GM19351 (cell line): Measurements from ENCODE around the gene BLOC1S1.
"Not testable (repeated sequence)": the region's sequence is repeated elsewhere in the genome, so short reads cannot be mapped to it uniquely, and the experiment has no call there.

Experiments used
- ATAC-seq: cut with Tn5 transposase; IDR thresholded peaks from one replicate; pipeline ENCODE4 v1.9.1; 2021; ENCODE audit warnings: mild to moderate bottlenecking, moderate library complexity; ENCODE audit not compliant: unreplicated experiment

BLOC1S1 gene

DNA sequence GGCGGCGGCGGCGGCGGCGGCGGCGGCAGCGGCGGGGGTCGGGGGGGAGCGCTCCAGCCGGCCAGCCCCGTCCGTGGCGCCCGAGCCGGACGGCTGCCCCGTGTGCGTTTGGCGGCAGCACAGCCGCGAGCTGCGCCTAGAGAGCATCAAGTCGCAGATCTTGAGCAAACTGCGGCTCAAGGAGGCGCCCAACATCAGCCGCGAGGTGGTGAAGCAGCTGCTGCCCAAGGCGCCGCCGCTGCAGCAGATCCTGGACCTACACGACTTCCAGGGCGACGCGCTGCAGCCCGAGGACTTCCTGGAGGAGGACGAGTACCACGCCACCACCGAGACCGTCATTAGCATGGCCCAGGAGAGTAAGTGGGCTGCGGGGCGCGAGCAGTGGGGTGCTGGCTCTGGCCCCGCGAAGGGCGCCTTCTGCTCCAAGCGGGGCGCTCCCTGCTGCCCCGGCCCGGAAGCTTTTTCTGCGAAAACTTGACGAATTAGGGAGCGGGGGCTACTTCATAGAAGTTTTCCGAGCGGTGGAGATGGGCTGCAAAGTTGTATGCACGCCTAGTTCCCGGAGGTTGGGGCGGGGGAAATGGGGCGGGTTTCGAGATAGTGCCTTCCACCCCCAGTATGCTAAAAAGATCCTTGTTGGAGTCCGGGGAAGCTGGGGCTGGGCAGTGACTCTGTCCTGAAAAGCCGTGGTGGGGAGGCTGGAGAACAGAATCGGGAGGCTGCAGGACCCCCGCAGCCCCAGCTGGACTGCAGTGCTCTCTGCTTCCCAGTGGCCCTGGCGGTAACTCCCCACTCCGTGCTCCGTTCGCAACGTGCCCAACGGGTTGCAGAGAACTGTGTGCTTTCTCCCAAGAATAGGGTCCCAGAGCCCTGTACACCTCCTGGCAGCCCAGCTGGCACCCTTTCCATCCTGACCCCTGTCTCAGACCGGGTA is 27.8 kb downstream of the BLOC1S1 start:
- peak; percentile 53 for ATAC-seq

DNA sequence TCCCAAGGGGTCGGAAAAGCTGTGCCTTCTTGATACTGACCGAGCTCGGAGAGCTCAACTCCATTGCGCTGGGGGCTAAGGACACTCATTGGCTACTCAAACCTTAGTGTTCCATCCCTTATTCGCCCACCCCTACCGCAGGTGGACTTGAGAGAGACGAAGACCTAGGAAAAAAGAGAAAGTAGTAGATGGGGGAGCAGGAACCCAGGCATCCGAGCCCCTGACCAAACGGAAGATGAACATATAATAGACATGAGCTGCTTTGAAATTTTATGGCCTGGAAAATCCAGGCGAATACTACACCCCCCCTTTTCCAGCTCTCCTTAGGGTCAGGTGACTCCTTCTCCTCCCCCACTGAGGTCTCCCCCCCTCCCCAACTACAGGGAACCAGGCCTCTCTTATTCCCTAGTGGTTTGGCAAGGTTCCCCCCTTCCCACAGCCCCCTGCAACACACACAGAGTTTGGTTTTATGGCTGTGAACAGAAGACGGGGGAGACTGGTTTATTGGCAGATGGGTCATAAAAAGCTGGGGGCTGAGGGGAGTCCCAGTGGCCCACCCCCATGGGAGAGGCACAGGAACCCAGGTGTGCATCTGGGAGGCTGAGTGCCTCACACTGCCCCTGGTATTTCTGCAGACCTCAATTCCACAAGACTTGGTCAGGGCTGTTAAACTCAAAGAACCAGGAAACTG is 28.6 kb downstream of the BLOC1S1 start:
- no peak for ATAC-seq

DNA sequence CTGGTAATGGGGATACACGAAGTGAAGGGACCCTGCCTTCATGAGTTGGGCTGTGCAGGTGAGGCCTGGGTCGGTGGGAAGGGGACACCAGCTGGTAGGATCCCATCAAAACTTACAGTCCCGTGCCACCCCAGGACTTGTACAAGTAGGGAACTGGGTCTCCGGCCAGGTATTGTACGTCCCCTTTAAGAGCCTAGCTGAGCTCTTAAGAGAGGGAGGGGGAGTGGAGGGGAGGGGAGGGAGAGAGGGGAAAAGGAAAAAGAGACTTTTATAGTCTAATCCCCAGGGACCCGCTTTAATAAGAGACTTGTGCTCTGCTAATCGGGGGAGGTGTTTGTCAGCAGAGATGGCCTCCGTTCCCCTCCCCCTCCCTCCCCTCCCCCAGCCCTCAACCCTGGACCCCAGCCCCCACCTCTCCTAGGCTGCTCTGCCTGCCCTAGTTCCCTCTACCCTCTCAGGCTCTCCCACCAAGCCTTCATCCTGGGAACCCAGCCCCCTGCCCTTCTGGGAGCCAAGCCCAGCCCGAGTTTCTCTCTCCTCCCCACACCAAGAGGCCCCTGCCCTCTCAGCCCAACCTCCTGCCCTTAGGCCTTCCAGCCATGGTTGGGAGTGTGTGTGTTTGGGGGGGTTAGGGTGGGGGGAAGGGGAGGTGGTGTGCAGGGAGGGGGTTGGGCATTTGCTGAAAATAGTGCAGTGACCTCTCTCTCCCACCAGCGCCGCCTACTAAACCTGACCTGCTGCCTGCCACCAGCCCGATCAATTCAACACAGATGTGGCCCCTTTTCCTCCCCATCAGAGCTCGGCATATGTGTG is 29.7 kb downstream of the BLOC1S1 start:
- ATAC-seq = no peak

DNA sequence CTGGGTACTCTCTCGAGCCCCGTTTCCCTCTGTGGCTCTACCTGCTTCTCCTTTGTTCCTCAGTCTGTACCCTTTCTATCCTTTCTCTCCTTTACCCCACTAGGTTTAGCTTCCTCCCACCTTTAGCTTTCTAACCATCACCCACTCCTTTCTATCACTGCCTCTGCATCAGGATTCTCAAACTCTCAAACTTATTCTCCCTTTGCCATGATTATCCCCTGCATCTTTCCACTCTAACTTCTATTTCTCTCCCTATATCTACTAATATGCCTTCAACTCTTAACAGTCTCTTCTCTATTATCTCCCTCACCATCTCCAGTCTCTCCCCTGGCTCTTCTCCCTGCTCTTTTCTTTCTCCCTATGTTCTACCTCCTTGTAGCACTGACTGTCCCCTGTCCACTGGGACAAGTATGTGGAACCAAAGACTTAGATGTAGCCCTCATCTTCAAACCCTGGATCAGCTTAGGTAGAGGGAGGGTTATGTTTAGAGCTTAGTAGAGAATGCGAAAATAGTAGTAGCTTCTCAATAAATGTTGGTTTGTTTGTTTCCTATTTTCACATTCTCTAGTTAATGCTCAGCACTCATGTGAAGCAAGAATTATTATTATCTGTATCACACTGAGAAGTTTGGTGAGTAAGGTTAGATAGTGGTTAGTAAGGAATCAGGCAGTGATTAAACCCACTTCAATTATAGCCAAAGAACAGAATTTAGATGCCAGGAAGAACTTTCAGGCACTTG is 30.5 kb downstream of the BLOC1S1 start:
- no peak for ATAC-seq

DNA sequence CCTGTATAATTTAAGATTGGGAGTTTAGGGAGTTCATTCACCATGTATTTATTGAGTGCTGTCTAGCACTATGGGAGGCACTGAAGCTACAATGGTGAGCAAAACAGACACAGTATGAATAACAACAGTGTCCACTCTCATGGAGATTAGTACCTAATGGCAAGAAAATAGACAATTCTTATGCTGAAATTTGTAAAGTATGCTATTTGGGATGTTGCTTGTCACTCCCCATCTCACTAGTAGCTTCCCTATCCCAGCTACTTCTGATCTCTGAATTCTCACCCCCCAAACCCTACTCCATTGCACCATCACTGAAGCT is 31.0 kb downstream of the BLOC1S1 start:
- no peak for ATAC-seq

DNA sequence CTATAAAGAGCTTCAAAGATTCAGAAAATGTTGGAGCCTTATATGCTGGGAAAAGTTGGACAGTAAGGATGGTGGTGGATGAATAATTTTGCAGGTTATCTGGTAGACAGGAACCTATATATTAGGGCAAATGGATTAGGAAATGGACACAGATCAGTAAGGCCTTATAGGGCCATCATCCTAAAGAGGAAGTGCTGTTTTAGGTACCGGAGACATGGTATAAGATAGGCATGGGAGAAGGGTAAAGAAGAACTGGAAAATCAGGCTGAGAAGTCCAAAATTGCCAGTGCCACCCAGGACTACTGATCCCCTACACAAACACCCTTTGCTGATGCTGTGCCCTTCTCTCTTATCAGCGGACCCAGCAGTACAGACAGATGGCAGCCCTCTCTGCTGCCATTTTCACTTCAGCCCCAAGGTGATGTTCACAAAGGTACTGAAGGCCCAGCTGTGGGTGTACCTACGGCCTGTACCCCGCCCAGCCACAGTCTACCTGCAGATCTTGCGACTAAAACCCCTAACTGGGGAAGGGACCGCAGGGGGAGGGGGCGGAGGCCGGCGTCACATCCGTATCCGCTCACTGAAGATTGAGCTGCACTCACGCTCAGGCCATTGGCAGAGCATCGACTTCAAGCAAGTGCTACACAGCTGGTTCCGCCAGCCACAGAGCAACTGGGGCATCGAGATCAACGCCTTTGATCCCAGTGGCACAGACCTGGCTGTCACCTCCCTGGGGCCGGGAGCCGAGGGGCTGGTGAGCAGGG is 32.6 kb downstream of the BLOC1S1 start:
- ATAC-seq = no peak

DNA sequence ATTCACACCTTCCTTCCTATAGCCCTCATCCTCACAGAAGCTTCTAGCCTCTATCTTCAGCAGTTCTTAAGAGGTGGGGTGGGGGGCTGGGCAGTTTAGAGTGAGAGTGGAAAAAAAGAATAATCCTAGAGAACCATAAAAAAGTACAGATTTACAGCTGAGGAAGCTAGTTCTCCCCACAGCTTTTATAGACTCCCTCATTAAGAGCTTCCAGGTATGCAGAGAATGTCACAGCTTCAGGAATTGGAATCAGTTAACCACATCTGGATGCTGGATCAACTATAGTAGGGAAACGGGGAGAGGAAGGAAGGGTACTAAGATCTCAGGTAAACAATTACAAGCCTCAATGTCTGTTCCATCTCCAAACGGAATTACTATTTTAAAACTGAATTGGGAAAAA is 39.4 kb downstream of the BLOC1S1 start:
- no peak for ATAC-seq

DNA sequence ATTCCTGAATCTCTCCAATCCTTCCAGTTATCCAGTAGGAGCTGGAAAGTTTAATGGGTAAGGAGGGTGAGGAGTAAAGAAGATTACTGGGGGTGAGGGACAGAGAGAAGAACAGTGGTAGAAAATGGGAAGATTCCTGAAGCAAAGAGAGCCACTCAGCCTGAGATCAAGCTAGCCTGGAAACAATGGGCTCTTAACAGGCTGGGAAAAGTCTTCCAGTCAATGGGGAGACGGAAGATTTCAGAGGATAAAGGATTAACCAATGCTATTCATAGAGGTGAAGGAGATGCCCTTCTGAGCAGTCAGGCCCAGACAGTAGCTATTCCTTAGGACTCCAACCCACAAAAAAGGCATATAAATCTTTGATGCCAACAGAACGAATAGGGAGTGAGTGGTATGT is 41.9 kb downstream of the BLOC1S1 start:
- ATAC-seq = no peak

DNA sequence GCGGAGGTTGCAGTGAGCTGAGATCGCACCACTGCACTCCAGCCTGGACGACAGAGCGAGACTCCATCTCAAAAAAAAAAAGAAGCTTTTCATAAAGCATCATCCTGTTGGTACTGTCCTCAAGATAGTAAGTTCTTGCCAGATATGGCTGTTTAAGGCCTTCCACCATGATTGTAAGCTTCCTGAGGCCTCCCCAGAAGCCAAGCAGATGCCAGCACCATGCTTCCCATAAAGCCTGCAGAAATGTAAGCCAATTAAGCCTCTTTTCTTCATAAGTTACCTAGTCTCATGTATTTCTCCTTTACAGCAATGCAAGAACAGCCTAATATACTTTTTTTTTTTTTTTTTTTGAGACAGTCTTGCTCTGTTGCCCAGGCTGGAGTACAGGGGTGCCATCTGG is 42.7 kb downstream of the BLOC1S1 start:
- not testable (repeated sequence) for ATAC-seq

DNA sequence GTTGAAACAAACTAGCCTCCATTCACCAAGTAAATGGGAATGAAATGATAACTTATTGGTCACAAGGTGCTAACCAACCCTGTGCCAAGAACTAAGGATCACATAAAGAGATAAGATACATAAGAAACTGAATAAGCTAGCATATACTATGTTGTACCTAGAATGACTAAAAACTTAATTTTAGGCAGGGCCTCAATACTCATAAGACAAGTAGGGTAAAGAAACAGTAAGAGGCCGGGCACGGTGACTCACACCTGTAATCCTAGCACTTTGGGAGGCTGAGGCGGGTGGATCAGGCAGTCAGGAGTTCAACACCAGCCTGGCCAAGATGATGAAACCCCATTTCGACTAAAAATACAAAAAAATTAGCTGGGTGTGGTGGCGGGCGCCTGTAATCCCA is 44.8 kb downstream of the BLOC1S1 start:
- ATAC-seq = no peak

DNA sequence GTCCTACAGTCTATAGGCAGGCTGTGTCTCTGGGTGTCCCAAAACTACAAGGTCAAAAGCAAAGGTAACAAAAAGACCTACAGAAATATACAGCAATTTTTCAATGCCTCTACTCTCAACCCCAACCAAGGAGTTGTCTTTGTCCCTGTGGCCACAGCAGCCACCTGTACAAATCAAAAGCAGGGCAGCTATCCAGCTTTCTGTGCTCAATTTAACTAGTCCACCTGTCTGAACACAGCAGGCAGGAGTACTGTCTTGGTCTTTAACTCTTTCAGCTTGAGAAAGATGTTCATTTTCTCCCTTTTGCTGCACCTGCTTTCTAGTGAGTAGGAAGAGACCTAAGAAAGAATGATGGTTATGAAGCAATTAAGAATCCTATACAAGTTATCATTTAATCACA is 46.8 kb downstream of the BLOC1S1 start:
- ATAC-seq = no peak

DNA sequence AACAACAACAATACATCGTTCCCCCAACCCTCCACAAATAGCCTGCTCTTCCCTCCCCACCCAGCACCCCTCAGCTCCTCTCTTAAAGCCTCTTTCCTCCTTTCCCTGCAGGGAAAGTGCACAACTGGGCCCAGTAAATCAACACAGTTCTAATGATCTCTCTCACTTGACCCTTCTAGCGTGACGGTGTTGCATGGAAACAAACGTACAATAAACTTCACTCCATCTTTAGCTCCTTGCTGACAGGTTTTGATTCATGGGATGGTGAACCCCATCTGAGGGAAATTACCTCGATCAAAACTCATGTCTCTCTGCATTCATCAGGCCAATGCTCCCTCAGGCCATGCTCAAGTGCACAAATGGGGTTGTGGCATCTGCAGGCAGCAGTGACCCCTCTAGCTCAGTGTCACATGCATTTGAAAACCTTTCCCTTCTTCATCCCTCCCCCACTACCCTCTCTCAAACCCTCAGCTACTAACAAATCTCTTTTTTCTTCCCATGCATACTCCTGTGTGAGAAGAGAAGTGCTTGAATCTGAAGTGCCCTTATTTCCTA is 50.0 kb downstream of the BLOC1S1 start:
- ATAC-seq = no peak

DNA sequence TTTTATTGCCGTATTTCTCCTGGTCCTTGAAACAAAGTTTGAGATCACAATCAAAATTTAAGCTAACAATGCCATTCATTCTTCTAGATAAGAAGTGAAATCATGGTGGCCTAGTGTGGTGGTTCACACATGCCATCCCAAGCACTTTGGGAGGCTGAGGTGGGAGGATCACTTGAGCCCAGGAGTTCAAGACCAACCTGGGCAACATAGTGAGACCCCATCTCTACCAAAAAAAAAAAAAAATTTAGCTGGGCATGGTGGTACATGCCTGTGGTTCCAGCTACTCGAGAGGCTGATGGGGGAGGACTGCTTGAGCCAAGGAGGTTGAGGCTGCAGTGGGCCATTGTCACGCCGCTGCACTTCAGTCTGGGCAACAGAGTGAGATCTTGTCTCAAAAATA is 51.3 kb downstream of the BLOC1S1 start:
- no peak for ATAC-seq
